GM19238 (cell line): Measurements from ENCODE around the gene GNE.
"Not testable (repeated sequence)": the region's sequence is repeated elsewhere in the genome, so short reads cannot be mapped to it uniquely, and the experiment has no call there.

Experiments used
- DNase-seq: peaks from one replicate; pipeline ENCODE4 v3.0.0; 2011; ENCODE audit warnings: low spot score; ENCODE audit not compliant: insufficient read length

Gene GNE

GRCh38 chr9:36273354-36273753 is 15.1 kb upstream of the GNE start:
- DNase-seq, result not testable (repeated sequence)

- no peak for DNase-seq
Observed at GRCh38 chr9:36268007-36268427, 9.8 kb upstream of the GNE start.

DNA sequence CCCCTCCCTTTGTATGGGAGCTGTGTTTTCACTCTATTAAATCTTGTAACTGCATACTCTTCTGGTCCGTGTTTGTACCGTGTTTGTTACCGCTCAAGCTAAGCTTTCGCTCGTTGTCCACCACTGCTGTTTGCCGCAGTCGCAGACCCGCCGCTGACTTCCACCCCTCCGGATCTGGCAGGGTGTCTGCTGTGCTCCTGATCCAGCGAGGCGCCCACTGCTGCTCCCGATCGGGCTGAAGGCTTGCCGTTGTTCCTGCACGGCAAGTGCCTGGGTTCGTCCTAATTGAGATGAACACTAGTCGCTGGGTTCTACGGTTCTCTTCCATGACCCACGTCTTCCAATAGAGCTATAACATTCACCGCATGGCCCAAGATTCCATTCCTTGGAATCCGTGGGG is 6.6 kb upstream of the GNE start:
- DNase-seq, result no peak

GRCh38 chr9:36263683-36264082 is 5.4 kb upstream of the GNE start:
- no peak for DNase-seq

DNA sequence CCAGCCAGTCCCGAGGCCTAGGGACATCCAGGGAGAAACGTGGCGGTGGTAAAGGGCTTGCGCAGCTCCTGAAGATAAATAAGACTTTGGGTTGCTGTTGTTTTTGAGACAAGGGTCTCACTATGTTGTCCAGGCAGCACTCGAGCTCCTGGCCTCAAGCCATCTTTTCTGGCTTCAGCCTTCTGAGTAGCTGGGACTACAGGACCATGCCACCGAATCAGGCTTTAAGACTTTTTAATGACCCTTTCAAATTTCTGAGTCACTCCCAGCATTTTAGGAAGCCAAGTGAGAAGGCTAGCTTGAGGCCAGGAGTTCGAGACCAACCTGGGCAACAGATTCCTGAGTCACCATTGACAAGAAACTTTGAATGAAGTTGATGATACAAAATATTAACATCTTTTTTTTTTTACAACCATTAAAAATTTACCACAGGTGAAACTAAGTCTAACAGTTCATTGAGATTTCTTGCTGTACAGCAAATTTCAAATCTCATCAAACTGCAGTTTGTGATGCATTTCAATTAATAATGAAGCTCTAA is 817 bp upstream of the GNE start:
- no peak for DNase-seq

GRCh38 chr9:36251428-36251827 is 6.8 kb downstream of the GNE start:
- no peak for DNase-seq

- no peak for DNase-seq
Observed at GRCh38 chr9:36250079-36250478, 8.2 kb downstream of the GNE start.

DNA sequence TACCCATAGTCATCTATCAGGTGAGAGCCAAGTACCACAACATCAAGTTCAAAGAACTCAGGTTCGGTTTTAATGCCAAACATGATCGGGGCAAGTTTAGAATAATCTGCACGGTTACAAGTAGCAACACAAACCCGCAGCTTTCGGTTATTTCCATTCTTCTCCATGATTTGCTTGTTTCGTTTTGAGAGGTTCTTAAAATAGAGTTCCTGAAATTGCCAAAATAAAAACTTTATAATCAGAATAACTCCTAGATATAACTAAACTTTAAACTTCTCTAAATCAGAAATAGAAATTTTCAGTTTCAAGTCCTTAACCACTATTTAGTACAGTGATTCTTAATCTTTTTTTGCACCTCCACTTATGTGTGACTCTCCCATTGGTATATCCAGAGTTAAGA is 9.1 kb downstream of the GNE start:
- no peak for DNase-seq

DNA sequence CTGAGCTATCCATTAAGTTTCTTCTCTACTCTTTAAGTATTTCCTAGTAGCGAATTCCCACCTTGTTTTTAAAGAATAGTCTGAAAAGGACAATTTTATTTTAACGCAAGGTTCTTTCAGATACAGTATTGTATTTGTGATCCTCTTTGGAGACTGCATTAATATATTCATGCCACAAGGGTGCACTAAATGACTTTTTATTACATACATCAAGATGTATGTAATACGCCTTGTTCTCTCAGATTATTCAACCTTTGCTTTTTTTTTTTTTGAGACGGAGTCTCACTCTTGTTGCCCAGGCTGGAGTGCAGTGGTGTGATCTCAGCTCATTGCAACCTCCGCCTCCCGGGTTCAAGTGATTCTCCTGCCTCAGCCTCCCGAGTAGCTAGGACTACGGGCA is 10.2 kb downstream of the GNE start:
- DNase-seq, result not testable (repeated sequence)

DNA sequence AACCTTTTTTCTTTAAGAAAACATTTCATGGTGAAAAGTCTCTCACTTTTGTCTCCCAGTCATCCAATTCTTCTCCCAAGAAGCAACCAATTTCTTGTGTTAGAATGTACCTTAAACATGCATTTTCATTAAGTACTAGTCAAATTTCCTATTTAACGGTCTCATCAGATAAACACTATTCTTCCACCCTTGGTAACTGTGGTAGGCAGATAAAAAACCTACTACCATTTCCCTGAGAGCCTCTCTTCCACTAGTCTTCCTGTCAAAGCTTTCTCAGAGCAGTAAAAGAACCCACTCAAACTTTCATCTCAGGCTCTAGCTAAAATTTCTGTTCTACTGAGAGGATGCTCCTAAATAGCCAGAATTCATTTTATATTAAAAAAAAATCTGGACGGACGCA is 10.9 kb downstream of the GNE start:
- DNase-seq, result no peak

DNA sequence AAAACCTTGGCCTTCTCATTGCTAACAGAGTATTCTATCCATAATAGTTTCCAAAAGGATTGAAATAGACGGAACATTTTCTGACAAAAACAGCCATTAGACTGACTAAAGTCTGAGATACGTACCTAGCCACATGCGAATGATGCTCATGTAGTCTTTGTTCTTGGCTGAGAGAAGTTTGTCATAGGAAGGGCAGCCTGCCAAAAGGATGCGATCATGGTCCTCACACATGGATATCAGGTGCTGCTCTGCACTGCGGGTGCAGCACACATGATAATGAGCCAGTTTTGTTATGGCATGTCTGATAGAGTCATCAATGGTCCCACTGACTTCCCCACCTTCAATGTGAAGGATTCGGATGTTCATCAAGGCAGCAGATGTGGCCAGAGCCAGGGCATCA is 12.3 kb downstream of the GNE start:
- no peak for DNase-seq

- DNase-seq, result not testable (repeated sequence)
Observed at GRCh38 chr9:36239675-36240074, 18.6 kb downstream of the GNE start.

DNA sequence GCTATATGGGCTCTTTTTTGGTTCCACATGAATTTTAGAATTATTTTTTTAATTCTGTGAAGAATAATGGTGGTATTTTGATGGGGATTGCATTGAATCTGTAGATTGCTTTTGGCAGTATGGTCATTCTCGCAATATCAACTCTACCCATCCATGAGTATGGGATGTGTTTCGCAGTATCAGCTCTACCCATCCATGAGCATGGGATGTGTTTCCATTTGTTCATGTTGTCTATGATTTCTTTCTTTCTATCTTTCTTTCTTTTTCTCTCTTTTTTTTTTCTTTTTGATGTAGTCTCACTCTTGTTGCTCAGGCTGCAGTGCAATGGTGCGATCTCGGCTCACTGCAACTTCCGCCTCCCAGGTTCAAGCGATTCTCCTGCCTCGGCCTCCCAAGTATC is 19.0 kb downstream of the GNE start:
- not testable (repeated sequence) for DNase-seq

DNA sequence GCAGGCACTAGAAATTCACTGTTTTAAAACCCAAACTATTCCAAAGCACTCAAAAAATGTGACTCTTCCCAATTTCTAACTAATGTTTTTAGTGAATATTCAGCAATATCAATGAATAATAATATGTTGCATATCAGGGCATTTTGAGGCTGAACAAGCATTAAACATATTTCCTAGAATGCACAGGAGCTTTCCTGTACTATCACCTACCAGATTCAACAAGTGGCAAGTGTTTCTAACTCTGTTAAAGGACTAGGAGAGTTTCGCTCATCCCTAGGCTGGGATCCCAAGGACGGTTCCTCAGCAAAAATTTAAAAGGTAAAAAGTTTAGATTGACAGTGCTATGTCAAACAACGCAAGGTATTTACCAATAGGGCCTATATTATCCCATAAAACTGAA is 21.0 kb downstream of the GNE start:
- no peak for DNase-seq

DNA sequence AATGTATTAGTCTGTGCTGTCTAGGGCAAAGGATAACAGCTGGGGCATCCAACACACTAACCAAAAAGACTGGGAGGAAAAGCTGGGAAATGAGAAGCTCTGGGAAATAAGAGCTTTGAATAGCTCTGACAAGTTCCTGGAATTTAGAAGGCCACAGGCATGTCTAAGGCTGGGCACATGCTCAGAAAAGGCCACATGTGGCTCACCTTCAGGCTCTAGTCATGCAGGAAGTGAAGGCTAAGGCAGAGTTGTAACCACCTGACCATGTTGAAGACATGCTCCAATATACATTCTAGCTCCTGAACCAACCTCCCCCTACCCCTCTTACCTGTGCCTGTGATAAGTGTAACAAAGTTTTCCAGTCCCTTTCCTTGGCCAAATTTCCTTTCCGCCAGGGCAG is 35.8 kb downstream of the GNE start:
- no peak for DNase-seq

- no peak for DNase-seq
Observed at GRCh38 chr9:36221667-36222066, 36.6 kb downstream of the GNE start.

GRCh38 chr9:36218411-36218901 is 39.8 kb downstream of the GNE start:
- no peak for DNase-seq

GRCh38 chr9:36218011-36218410 is 40.2 kb downstream of the GNE start:
- DNase-seq, result no peak

DNA sequence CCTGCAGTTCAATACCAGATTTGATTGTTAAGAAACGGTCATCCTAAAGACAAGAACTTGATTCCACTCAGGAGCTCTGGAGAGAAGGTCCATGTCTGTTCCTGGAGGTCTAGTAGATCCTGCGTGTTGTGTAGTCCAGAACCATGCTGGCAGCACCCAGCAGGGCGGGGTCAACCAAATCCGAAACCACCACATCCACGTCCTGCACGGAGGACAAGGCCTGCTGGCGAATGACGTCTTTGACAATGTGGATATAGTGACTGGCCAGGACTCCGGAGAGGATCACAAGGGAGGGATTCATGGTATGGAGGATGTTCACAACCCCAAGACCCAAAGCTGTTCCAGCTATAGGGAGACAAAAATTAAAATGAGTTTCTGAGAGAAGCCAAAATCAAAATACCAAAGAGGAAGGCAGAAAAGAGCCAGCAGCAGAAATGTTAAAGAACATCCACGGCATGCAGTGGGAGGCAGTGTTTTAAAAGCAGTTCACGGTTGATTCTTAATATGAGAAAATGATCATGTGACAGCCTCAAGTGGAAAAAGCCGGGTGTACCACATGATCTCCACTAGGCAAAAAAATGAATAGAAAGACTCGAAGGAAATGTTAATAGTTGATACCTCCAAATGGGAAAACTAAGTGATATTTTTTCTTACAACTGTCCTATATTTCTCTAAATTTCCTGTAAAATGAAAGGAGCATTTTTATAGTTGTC is 40.8 kb downstream of the GNE start:
- no peak for DNase-seq

GRCh38 chr9:36214571-36214970 is 43.7 kb downstream of the GNE start:
- DNase-seq, result no peak

DNA sequence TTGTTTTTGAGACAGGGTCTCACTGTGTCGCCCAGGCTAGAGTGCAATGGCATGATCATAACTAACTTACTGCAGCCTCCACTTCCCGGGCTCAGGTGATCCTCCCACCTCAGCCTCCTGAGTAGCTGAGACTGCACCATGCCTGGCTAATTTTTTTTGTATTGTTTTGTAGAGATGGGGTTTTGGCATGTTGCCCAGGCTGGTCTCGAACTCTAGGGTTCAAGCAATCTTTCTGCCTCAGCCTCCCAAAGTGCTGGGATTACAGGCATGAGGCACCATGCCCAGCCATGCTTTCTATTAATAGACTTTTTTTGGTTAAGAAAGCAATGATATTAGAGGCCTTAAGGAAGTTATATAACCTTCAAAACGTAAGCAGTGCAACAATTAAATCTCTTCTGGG is 44.3 kb downstream of the GNE start:
- DNase-seq, result no peak

- no peak for DNase-seq
Observed at GRCh38 chr9:36213387-36213786, 44.9 kb downstream of the GNE start.

GRCh38 chr9:36211510-36211909 is 46.7 kb downstream of the GNE start:
- DNase-seq, result no peak
